Panc1 (cell line): ENCODE measurements around the gene NTM.

Experiments
- CTCF ChIP-seq: fragments of 450-650 bp; IDR thresholded peaks from 2 replicates; pipeline ENCODE4 v1.5.1; 2017; ENCODE audit warnings: mild to moderate bottlenecking
- SIN3A ChIP-seq: IDR thresholded peaks from 2 replicates; pipeline ENCODE4 v1.6.1; 2012; ENCODE audit warnings: low read depth, mild to moderate bottlenecking, low read length, moderate library complexity, borderline replicate concordance; ENCODE audit not compliant: insufficient read depth

- no peak for TF ChIP-seq CTCF
- no peak for TF ChIP-seq SIN3A
Observed at GRCh38 chr11:131418189-131418588, 47.8 kb downstream of the NTM start.
